ENCODE data around the gene CACNG8. TPM values are rescaled to one million over a fixed set of nuclear protein-coding genes. Genes with fewer than 3 reads are reported as not detected.

CACNG8 gene
- total RNA-seq, 4 donors from 2014 or later = not detected

DNA sequence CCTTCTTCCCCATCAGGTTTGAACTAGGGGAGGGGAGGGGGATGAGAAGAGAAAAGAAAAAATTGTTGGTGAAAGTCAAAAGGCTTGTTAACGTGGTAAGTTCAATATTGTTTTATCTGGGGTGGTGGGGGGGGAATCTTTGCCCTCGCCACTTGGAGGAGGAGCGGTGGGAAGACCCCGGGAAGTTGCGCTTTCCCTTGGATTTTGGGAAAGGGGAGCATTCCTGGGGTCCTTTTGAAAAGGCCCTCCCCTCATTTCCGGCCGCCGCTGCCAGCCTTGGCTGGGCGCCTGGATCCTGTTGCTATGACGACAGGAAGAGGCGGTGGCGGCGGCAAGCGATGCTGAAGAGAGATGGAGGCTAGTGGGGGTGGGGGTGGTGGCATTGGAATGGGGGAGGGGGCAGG is 4.6 kb upstream of the CACNG8 start:
- Histone ChIP-seq H3K36me3 (no peaks in the 10 kb centered on the region), H3K4me3 (no peak overlapping the region), H3K9me3 (no peaks in the 10 kb centered on the region), H3K27me3 (peaks cover 72% of the 10 kb centered on the region), H3K4me1 (no peaks in the 10 kb centered on the region), H3K27ac (no peak overlapping the region)
- in situ Hi-C loops (cut with MboI; ENCODE audit: low pct_ligation_motif_present in 1 of 4, low pct_unique_long_range_greater_than_20kb in 1 of 4, low sequenced_read_pairs in 3 of 4) (no loop called here), intact Hi-C loops (cut with DNase I; ENCODE audit: low total_unique reads) (no loop called here)
- 12 to 20% methylated on average over 7 to 14 of the region's 14 CpGs for WGBS, 2 donors (ENCODE audit: low coverage in 1 of 2)
- TF ChIP-seq POLR2AphosphoS5 (IDR thresholded peaks at IDR 0.05) = no peak
- TF ChIP-seq POLR2A (IDR thresholded peaks at IDR 0.05) = no peak
- no peak for TF ChIP-seq EP300 (IDR thresholded peaks at IDR 0.05; ENCODE audit: low read depth)
- TF ChIP-seq CTCF (IDR thresholded peaks at IDR 0.05) = no peak
- no peak for DNase-seq

GRCh38 chr19:53958823-53959757 is 3.6 kb upstream of the CACNG8 start:
- no peaks in the 10 kb centered on the region for H3K9me3 ChIP-seq
- H3K27me3 ChIP-seq = peaks cover 79% of the 10 kb centered on the region
- no peaks in the 10 kb centered on the region for H3K4me1 ChIP-seq
- 9 to 11% methylated on average over 8 to 22 of the region's 22 CpGs for WGBS, 2 donors (ENCODE audit: low coverage in 1 of 2)
- in situ Hi-C loops (cut with MboI; ENCODE audit: low pct_ligation_motif_present in 1 of 4, low pct_unique_long_range_greater_than_20kb in 1 of 4, low sequenced_read_pairs in 3 of 4) = no loop called here
- H3K4me3 ChIP-seq = no peak overlapping the region
- no peak overlapping the region for H3K27ac ChIP-seq
- TF ChIP-seq EP300 (IDR thresholded peaks at IDR 0.05; ENCODE audit: low read depth) = no peak
- TF ChIP-seq POLR2AphosphoS5 (IDR thresholded peaks at IDR 0.05) = no peak
- no peak for TF ChIP-seq CTCF (IDR thresholded peaks at IDR 0.05)
- no peak for TF ChIP-seq POLR2A (IDR thresholded peaks at IDR 0.05)
- DNase-seq = no peak
- intact Hi-C loops (cut with DNase I; ENCODE audit: low total_unique reads) = no loop called here
- no peaks in the 10 kb centered on the region for H3K36me3 ChIP-seq

- H3K27me3 ChIP-seq = peaks cover 87% of the 10 kb centered on the region
- intact Hi-C loops (cut with DNase I; ENCODE audit: low total_unique reads) (no loop called here), in situ Hi-C loops (cut with MboI; ENCODE audit: low pct_ligation_motif_present in 1 of 4, low pct_unique_long_range_greater_than_20kb in 1 of 4, low sequenced_read_pairs in 3 of 4) (no loop called here)
- no peak for TF ChIP-seq POLR2AphosphoS5 (IDR thresholded peaks at IDR 0.05)
- no peak for TF ChIP-seq EP300 (IDR thresholded peaks at IDR 0.05; ENCODE audit: low read depth)
- no peak for TF ChIP-seq CTCF (IDR thresholded peaks at IDR 0.05)
- TF ChIP-seq POLR2A (IDR thresholded peaks at IDR 0.05) = no peak
- no peak for DNase-seq
- H3K9me3 ChIP-seq = no peaks in the 10 kb centered on the region
- no peaks in the 10 kb centered on the region for H3K4me1 ChIP-seq
- 0 to 6% methylated on average over 1 to 10 of the region's 10 CpGs for WGBS, 2 donors (ENCODE audit: low coverage in 1 of 2)
- H3K36me3 ChIP-seq = no peaks in the 10 kb centered on the region
- H3K4me3 ChIP-seq = no peak overlapping the region
- H3K27ac ChIP-seq = no peak overlapping the region
Measured at GRCh38 chr19:53960187-53960586, 2.5 kb upstream of the CACNG8 start.

DNA sequence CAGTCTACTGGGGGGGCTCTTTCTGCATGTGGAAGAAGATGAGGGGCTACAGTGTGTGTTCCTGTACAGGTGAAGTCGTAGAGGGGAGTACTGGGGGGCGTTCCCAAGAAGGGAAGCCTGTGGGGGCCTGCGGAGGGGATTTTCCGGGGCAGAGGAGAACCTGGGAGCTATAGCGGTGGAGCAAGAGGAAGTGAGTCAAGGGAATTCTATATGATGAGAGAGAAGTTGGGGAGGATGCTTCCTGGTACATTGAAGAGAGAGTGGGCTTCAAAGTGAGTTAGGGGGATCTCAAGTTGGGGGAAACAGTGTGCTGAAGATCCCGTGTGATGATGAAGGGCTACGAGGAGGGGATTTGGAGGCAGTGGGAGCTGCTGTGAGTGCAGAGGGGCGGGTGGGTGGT is 1.9 kb upstream of the CACNG8 start:
- TF ChIP-seq CTCF (IDR thresholded peaks at IDR 0.05) (no peak), EP300 (IDR thresholded peaks at IDR 0.05; ENCODE audit: low read depth) (no peak), POLR2A (IDR thresholded peaks at IDR 0.05) (no peak), POLR2AphosphoS5 (IDR thresholded peaks at IDR 0.05) (no peak)
- Histone ChIP-seq H3K36me3 (no peaks in the 10 kb centered on the region), H3K27ac (no peak overlapping the region), H3K4me1 (no peaks in the 10 kb centered on the region), H3K27me3 (peaks cover 89% of the 10 kb centered on the region), H3K4me3 (no peak overlapping the region), H3K9me3 (no peaks in the 10 kb centered on the region)
- in situ Hi-C loops (cut with MboI; ENCODE audit: low pct_ligation_motif_present in 1 of 4, low pct_unique_long_range_greater_than_20kb in 1 of 4, low sequenced_read_pairs in 3 of 4) = no loop called here
- intact Hi-C loops (cut with DNase I; ENCODE audit: low total_unique reads) = no loop called here
- WGBS, 2 donors (ENCODE audit: low coverage in 1 of 2) = 11 to 13% methylated on average over 8 of the region's 8 CpGs
- DNase-seq = no peak
